OCI-LY7 (cell line): Measurements from ENCODE around the gene PIEZO2.

Experiments used
- CTCF ChIP-seq: fragments of 200-600 bp; sonication (generic); conservative IDR thresholded peaks from 2 replicates; pipeline ENCODE4 v1.5.1; 2014; ENCODE audit warnings: mild to moderate bottlenecking, antibody characterized with exemption, low read length, moderate library complexity, mixed read lengths
- EZH2phosphoT487 ChIP-seq: fragments of 200-600 bp; sonication (generic); IDR thresholded peaks from 2 replicates; pipeline ENCODE4 v1.6.1; 2018; ENCODE audit warnings: low read depth, borderline replicate concordance, mild to moderate bottlenecking, mixed run types, antibody characterized with exemption, low read length, moderate library complexity, mixed read lengths

GRCh38 chr18:10946058-10946457, 203.3 kb downstream of the PIEZO2 start:
- no peak for TF ChIP-seq CTCF
- no peak for TF ChIP-seq EZH2phosphoT487
